H1 (cell line): ENCODE results near the gene CYB561. TPM values are rescaled to one million over a fixed set of nuclear protein-coding genes. Genes with fewer than 3 reads are reported as not detected.

Experiments used
- polyA plus RNA-seq, 7 experiments: library from polyadenylated mRNA; depleted of rRNA in 3 of 7; stranded (reverse) in 5 of 7; unstranded in 2 of 7; fragments of >200 nt in 5 of 7; fragments of 200-250 nt in 2 of 7; gene quantifications; 1 replicate in 5 of 7; 2 replicates in 1 of 7; 4 replicates in 1 of 7; pipeline versions ENCODE4 v1.2.1 to v1.2.3, GENCODE V29; 2011 to 2013; ENCODE audit warnings: missing spikeins in 2 of 7, mixed read lengths in 2 of 7
- total RNA-seq: library from RNA; stranded (reverse); fragmentation: NEBNext Ultra II Directional; extraction: Animal tissue kit (Norgen Biotek cat#: 25700); gene quantifications from 2 replicates; pipeline ENCODE4 v1.2.1, GENCODE V29; 2021
- TF ChIP-seq, protein P1 (sequence below), 3 experiments: IDR thresholded peaks; 1 replicate in 2 of 3; 2 replicates in 1 of 3; pipeline versions ENCODE4 v1.5.1 to v1.6.1; 2011; ENCODE audit warnings: low read length in 3 of 3, mild to moderate bottlenecking in 3 of 3, inconsistent platforms in 2 of 3, low read depth in 1 of 3, moderate library complexity in 1 of 3; ENCODE audit not compliant: insufficient read depth in 1 of 3; ENCODE audit errors: control extremely low read depth in 1 of 3

Gene CYB561
- total and polyA plus RNA-seq, 2 of the 8 experiments (the other 6 are each of a cell fraction or from before 2014, with no cell fraction given), result 19.7 to 23.4 TPM

DNA sequence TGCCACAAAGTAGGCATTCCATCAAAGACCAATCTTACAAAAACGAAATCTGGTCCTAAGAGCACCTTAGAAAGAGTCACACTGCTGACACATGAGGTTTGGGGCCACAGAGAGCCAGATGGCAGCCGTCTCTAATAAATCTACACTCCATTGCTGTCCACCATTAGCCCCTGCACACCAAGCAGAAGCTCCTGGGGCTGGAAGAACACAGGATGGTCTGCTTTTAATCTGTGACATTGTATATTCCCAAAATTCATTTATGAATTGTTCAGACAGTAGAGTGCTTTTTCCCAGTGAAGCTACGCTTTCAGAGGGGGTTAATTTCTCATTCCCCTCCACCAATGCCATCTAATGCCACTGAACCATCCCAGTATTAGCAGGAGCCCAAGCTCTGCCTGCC lies 1.6 kb downstream of the CYB561 start (continued):
- TF ChIP-seq, protein P1, sequence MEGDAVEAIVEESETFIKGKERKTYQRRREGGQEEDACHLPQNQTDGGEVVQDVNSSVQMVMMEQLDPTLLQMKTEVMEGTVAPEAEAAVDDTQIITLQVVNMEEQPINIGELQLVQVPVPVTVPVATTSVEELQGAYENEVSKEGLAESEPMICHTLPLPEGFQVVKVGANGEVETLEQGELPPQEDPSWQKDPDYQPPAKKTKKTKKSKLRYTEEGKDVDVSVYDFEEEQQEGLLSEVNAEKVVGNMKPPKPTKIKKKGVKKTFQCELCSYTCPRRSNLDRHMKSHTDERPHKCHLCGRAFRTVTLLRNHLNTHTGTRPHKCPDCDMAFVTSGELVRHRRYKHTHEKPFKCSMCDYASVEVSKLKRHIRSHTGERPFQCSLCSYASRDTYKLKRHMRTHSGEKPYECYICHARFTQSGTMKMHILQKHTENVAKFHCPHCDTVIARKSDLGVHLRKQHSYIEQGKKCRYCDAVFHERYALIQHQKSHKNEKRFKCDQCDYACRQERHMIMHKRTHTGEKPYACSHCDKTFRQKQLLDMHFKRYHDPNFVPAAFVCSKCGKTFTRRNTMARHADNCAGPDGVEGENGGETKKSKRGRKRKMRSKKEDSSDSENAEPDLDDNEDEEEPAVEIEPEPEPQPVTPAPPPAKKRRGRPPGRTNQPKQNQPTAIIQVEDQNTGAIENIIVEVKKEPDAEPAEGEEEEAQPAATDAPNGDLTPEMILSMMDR (IDR thresholded peaks at IDR 0.05; ENCODE audit: control extremely low read depth in 1 of 3, insufficient read depth in 1 of 3, low read depth in 1 of 3, low read length in 3 of 3), result no peak
- TF ChIP-seq, all 59 proteins: peak for 0
